ES-I3 (cell line): Measurements from ENCODE around the gene KAT2B.

ENCODE experiments used
- H3K36me3 ChIP-seq: 2 replicates; pipeline ENCODE4 v1.6.1; 2013; ENCODE audit warnings: mild to moderate bottlenecking, low read length, control low read depth, moderate library complexity; ENCODE audit not compliant: insufficient read depth
- H3K4me1 ChIP-seq: 2 replicates; pipeline ENCODE4 v1.6.1; 2013; ENCODE audit warnings: mild to moderate bottlenecking, control low read depth, low read length; ENCODE audit not compliant: insufficient read depth
- H3K9ac ChIP-seq: 2 replicates; pipeline ENCODE4 v1.6.1; 2013; ENCODE audit warnings: low read depth, mild to moderate bottlenecking, low read length, moderate library complexity
- H3K9me3 ChIP-seq: 2 replicates; pipeline ENCODE4 v1.6.1; 2013; ENCODE audit warnings: mild to moderate bottlenecking, low read length, moderate library complexity; ENCODE audit not compliant: control insufficient read depth, insufficient read depth

Gene KAT2B

DNA sequence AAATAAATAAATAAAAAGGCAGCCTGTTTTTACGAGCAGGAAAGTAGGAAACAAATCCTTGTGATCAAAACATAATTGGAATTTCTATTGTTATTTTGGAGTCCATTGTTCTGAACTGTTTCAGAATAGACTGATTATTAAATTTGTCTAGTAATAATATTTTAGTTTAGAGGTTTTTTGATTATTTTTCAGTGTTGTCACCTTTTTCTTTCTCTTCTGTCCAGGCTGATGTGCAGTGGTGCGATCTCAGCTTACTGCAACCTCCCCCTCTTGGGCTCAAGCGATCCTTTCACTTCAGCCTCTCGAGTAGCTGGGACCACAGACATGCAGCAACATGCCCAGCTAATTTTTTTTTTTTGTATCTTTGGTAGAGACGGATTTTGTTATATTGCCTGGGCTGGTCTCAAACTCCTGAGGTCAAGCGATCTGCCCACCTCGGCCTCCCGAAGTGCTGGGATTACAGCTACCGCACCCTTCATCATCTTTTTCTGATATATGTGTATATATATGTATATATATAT is 38.0 kb downstream of the KAT2B start:
- Histone ChIP-seq H3K9ac (no peak overlapping the region), H3K36me3 (no peaks in the 10 kb centered on the region), H3K4me1 (peaks cover 2% of the 10 kb centered on the region), H3K9me3 (no peaks in the 10 kb centered on the region)

DNA sequence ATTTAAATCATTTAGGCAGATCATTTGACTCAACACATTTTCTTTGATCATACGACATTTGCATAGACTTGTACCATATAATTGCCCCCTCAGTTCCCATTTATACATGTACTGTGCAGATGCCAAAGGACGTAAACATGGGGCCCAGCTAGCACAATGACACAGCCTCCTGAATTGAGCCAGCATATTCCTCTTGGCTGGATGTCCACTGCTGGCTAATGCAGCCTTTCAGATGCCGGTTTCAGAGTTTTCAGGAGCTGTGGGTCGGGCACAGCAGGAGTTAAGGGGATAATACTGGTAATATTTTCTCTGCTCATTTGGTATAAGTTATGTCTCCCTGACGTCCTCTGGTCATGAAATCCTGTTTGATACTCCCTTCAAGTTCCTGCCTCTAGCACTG is 39.4 kb downstream of the KAT2B start:
- H3K36me3 ChIP-seq: no peaks in the 10 kb centered on the region
- H3K9ac ChIP-seq: no peak overlapping the region

DNA sequence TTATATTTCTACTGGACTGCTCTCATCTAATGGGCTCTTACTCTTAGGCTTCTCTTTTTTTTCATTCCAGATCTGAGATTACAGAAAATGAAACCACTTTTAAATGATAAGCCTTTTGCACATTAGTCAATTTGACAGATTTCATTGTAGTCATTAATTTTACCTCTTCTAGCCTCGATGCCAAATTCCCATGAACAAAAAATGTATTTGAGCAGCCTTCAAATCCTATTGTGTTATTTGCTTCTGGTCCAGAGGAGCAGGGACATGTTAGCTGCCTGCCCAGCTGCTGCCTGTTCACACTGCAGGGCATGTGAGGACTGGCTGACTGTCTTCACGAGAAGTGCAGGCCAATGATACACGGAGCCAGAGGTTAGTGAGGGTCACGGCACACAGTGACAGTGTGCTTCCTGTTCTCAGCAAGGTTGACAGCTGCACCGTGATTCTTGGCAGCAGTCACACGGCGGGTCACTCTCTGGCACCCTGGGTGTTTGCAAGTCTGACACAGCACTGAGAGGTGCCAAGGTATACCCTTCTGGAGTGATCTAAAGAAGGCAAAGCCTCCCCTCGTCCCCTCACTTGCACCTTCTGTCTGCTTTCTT is 40.8 kb downstream of the KAT2B start:
- Histone ChIP-seq H3K9ac (no peak overlapping the region), H3K9me3 (no peaks in the 10 kb centered on the region), H3K36me3 (no peaks in the 10 kb centered on the region), H3K4me1 (no peaks in the 10 kb centered on the region)

More for the DNA sequence above, 39.4 kb downstream of the KAT2B start:
- Histone ChIP-seq H3K4me1 (no peaks in the 10 kb centered on the region), H3K9me3 (no peaks in the 10 kb centered on the region)

DNA sequence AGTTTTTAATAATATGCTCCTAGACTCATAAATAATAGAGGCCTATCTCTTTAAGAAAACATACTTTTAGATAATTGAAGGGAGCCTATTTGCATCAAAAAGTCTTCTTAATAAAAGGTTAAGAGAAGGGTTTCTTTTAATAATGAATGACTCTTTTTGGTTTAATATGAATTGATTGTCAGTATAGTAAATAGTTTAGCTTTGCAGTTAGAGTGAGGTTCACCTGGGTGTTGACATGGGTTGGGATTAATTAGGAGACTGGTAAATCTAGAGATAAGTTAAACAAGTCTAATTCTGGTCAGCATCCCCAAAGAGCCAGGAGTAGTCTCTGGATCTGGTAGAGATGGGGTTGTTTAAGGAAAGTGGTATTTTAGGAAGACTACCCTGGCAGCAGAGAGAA is 43.0 kb downstream of the KAT2B start:
- no peaks in the 10 kb centered on the region for H3K36me3 ChIP-seq
- H3K9me3 ChIP-seq: no peaks in the 10 kb centered on the region
- no peak overlapping the region for H3K9ac ChIP-seq
- H3K4me1 ChIP-seq: no peaks in the 10 kb centered on the region

DNA sequence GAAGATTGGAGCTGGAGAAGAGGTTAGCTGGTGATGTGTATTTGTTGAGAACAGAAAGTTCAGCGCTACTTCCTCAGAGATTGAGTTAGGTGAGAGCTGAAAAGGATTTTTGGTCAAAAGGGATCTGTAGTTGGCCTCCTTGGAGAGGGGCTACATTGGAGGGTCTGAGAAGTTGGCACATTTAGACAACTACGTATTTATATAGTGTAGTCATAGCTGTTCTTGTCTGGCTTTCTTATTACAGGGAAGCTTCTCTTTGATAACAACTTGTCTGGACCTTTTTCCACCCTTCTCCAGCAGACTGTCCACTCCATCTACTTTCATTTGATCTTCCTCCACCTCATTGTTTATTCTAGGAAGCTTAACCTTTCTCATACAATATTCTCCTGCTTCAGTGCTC is 43.7 kb downstream of the KAT2B start:
- Histone ChIP-seq H3K9me3 (no peaks in the 10 kb centered on the region), H3K36me3 (no peaks in the 10 kb centered on the region), H3K4me1 (no peaks in the 10 kb centered on the region), H3K9ac (no peak overlapping the region)

DNA sequence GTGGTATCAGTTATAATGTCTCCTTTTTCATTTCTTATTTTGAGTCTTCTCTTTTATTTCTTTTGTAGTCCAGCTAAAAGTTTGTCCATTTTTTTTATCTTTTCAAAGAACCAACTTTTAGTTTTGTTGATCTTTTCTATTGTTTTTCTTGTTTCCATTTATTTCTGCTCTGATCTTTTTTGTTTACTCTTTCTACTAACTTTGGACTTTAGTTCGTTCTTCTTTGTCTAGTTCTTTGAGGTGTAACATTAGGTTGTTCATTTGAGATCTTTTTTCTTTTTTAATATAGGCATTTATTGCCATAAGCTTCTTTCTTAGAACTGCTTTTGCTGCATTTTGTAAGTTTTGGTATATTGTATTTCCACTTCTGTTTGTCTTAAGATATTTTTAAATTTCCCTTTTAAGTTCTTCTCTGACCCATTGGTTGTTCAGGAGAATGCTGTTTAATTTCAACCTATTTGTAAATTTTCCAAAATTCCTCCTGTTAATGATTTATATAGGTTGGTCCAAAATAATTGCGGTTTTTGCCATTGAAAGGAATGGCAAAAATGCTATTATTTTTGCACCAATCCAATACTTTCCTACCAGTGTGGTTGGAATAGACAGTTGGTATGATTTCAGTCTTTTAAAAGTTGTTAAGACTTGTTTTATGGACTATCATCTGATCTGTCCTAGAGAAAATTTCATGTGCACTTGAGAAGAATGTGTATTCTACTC is 51.2 kb downstream of the KAT2B start:
- no peaks in the 10 kb centered on the region for H3K36me3 ChIP-seq
- no peak overlapping the region for H3K9ac ChIP-seq
- no peaks in the 10 kb centered on the region for H3K4me1 ChIP-seq
- no peaks in the 10 kb centered on the region for H3K9me3 ChIP-seq

DNA sequence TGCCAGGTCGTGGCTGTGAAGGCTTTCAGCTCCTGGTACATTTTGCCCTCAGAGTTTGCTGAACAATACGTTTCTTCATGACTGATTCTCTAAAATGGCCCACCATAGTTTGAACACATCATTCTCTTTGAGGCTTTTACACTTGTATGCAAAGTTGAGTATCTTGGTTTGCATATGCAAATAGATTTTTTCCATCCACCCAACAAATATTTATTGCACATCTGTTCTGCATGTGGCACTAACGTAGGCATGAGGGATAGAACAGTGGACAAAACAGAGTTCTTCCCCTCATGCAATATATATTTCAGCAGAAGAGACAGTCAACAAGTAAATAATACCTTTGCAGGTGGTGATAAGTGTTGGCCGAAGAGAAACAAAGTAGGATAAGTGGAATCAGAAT is 55.2 kb downstream of the KAT2B start:
- Histone ChIP-seq H3K36me3 (no peaks in the 10 kb centered on the region), H3K9ac (no peak overlapping the region), H3K4me1 (no peaks in the 10 kb centered on the region), H3K9me3 (no peaks in the 10 kb centered on the region)

DNA sequence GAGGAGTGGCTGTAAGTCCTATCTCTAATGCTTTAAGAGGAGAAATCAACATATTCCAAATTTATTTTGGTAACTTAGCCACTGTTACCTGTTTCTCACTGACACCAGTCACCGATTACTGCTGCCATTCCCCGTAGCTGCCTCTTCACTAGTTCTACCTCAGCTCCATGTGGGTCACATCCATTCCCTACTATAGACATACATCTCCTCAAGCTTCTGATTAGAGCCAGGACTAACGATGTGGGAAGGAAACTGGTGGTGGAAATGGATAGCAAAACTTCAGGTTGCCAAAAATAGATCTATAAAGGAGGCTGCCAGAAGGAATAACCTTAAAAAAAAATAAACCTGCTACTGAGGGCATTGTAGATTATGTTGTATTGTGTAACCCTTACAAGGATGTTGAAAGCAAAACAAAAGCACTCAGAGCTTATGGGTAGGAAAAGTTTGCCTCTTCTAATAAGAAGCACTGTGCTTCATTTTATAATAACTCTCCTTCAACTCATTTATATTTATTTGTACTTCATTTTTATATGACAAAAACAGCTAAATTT is 56.0 kb downstream of the KAT2B start:
- H3K9me3 ChIP-seq: no peaks in the 10 kb centered on the region
- no peaks in the 10 kb centered on the region for H3K4me1 ChIP-seq
- no peak overlapping the region for H3K9ac ChIP-seq
- H3K36me3 ChIP-seq: no peaks in the 10 kb centered on the region

DNA sequence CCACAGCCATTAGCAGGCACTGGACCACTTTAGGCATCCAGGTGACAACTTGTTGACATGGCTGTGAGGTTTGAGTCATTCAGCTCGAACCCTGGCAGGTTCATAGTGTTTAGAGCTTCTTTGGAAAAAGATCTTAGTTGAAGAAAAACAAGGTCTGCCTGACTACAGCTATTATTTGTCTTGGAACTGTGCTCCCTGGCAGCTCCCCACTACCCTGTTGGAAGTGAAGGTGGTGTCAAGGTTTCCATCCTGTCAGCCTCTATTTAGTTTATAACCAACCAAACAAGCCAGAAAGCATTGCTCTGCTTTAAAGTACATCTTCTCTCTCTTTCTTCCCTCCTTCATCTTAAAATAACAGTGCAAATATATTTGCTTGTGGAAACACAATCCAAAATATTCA is 56.8 kb downstream of the KAT2B start:
- Histone ChIP-seq H3K9me3 (no peaks in the 10 kb centered on the region), H3K4me1 (no peaks in the 10 kb centered on the region), H3K9ac (no peak overlapping the region), H3K36me3 (no peaks in the 10 kb centered on the region)

DNA sequence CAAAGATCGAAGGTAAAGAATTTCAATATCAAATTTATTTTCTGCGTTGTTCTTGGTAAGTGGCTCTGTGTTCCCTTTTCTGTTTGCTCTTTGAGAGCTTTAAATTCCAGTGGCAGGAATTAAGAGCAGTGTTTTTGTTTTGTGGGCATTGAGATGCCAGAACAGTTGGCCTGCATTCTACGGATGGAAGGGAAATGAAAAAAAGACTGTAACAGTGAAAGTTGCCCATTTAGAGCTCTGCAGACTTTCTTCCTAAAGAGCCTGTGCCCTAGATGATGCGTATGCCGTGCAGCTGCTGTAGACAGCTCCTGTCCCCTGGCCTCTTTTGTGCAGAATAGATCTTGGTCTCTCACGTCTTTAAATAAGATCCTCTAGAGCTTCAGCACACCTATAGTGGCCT is 58.8 kb downstream of the KAT2B start:
- H3K9me3 ChIP-seq: no peaks in the 10 kb centered on the region
- H3K4me1 ChIP-seq: no peaks in the 10 kb centered on the region
- no peaks in the 10 kb centered on the region for H3K36me3 ChIP-seq
- H3K9ac ChIP-seq: no peak overlapping the region

DNA sequence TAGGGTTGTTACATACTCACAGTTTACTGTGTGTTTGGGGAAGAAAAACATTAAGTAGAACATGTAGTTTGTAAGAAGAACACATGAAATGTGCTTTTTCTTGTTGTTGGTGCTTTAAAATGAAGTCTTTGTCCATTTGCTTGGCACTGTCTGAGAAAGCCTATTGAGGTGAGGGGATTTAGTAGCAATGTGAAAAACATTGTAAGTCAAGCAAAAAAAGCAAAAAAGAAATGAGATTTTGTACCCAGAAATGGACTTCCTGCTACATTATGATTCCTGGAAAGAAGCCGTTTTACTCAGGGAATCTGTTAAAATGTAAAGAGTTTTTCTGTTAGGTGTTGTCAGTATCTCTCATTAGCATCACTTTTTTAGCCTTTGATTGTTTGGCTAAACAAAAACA is 59.9 kb downstream of the KAT2B start:
- H3K9ac ChIP-seq: no peak overlapping the region
- H3K4me1 ChIP-seq: no peaks in the 10 kb centered on the region
- no peaks in the 10 kb centered on the region for H3K9me3 ChIP-seq
- no peaks in the 10 kb centered on the region for H3K36me3 ChIP-seq

DNA sequence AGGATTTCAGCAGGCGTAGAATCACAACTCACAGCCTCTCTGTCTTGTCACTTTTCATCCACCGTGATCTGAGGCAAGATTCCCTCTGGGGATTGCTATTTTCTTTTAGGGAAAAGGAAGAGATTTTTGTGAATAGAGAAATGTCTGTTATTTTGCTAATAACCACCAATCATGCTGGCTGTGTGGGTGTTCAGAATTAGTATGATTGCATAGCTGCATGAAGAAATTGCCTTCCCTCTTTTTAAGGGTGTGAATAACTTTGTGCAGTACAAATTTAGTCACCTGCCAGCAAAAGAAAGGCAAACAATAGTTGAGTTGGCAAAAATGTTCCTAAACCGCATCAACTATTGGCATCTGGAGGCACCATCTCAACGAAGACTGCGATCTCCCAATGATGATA is 60.8 kb downstream of the KAT2B start:
- no peaks in the 10 kb centered on the region for H3K36me3 ChIP-seq
- H3K4me1 ChIP-seq: no peaks in the 10 kb centered on the region
- H3K9ac ChIP-seq: no peak overlapping the region
- H3K9me3 ChIP-seq: no peaks in the 10 kb centered on the region

DNA sequence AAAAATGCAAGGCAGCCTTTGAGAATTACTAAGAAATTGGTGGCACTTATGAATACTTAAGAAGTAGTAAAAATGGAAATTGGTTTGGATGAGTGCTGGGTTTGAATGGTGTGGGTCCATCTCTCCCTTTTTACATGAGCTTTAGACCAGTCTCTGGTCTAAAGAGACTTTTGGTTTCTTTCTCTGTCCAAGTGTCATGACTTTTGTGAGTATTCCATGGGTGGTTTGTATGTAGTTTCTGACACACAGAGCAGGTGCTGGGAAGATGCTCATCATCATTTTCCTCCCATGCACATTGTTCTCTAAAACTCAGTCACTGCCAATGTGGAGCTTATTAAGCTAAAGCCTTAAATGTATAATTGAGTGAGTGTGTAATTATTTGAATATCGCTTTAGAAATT is 63.5 kb downstream of the KAT2B start:
- Histone ChIP-seq H3K4me1 (no peaks in the 10 kb centered on the region), H3K9me3 (no peaks in the 10 kb centered on the region), H3K9ac (no peak overlapping the region)

DNA sequence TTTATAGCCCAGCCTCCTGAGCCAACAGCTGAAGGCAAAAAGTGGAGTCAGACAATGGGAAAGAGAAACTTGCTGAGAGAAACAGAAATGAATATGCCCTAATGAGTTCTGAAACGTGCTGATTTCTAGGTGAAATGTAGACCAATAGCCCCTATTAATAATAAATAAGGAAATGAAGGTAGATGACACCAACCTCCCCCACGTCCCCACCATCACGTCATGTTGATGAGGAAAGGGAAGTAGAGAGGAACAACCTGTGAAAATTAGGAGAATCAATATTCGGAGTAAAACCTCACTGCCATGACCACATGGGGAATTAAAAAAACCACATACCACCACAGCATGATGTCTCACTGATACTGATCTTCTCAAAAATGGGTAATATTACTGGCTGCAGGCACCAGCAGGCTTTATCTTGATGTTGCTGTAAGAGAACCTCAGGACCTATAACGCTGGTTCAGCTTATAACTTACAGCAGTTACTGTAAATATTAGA is 64.0 kb downstream of the KAT2B start:
- H3K36me3 ChIP-seq: no peaks in the 10 kb centered on the region
- no peak overlapping the region for H3K9ac ChIP-seq
- H3K4me1 ChIP-seq: no peaks in the 10 kb centered on the region
- no peaks in the 10 kb centered on the region for H3K9me3 ChIP-seq

More for the DNA sequence above, 63.5 kb downstream of the KAT2B start:
- H3K36me3 ChIP-seq: no peaks in the 10 kb centered on the region
